ENCODE results near the gene ZNF791.
"Not testable (repeated sequence)": the region's sequence is repeated elsewhere in the genome, so short reads cannot be mapped to it uniquely, and the experiment has no call there.

The ZNF791 gene

GRCh38 chr19:12610540-12611360 is at the start of gene ZNF791, which contains the start of gene ZNF490:
TSS of gene ZNF791 (plus strand) at chr19:12610920. CDS start at chr19:12611080, 160 bp downstream.
TSS of gene ZNF490 (minus strand) at chr19:12610813. CDS start at chr19:12610680, 133 bp downstream.
- peak; percentile 93 for DNase-seq (ENCODE audit: low read depth)

DNA sequence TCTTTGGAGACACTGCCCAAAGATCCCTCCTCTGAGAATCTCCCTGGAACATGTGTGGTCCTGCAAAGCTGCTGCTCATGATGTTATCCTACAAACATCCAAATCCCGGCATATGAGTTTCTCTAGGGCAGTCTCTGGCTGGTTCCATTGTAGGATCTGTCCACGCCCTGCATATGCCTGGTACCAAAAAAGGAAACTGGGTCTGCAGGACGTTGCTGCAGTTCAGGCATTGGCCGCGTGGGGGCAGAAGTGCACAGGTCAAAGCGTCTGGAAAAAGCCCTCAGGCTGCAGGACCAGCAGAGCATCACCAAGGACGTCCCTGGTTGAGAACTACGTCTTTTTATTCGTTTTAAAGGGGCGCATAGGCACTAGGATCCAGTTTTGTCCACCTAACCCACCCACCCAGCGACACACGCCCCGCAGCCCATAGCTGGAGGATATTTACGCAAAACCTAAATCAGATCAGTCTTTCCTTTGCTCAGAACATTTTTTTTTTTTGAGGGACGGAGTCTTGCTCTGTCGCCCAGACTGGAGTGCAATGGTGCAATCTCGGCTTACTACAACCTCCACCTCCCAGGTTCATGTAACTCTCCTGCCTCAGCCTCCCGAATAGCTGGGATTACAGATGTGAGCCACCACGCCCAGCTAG is 46.6 kb upstream of the ZNF791 start:
- peak; percentile 89 for DNase-seq (ENCODE audit: low read depth)

DNA sequence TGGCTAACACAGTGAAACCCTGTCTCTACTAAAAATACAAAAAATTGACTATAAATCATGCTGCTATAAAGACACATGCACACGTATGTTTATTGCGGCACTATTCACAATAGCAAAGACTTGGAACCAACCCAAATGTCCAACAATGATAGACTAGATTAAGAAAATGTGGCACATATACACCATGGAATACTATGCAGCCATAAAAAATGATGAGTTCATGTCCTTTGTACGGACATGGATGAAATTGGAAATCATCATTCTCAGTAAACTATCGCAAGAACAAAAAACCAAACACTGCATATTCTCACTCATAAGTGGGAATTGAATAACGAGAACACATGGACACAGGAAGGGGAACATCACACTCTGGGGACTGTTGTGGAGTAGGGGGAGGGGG is 44.3 kb upstream of the ZNF791 start:
- not testable (repeated sequence) for DNase-seq (ENCODE audit: low read depth)

GRCh38 chr19:12567951-12568350 is 42.8 kb upstream of the ZNF791 start:
- DNase-seq (ENCODE audit: low read depth), result no peak

- DNase-seq (ENCODE audit: low read depth), result no peak
Observed at GRCh38 chr19:12574036-12574435, 36.7 kb upstream of the ZNF791 start.

DNA sequence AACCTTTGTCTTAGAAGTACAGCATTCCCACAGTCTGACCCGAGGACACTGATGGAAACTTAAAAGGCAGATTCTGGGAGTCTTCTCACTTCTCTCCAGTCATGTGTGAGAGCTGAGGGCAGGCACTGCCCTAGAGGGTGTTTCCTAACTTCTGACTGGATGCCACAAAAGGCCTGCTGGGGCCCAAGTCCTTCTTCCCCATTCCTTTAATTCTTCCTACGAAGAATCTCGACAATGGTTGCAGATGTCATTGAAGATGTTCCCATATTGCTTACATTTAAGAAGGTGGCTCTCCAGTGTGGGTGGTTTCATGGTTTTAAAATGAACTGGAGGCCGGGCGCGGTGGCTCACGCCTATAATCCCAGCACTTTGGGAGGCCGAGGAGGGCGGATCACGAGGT is 32.1 kb upstream of the ZNF791 start:
- DNase-seq (ENCODE audit: low read depth), result no peak

DNA sequence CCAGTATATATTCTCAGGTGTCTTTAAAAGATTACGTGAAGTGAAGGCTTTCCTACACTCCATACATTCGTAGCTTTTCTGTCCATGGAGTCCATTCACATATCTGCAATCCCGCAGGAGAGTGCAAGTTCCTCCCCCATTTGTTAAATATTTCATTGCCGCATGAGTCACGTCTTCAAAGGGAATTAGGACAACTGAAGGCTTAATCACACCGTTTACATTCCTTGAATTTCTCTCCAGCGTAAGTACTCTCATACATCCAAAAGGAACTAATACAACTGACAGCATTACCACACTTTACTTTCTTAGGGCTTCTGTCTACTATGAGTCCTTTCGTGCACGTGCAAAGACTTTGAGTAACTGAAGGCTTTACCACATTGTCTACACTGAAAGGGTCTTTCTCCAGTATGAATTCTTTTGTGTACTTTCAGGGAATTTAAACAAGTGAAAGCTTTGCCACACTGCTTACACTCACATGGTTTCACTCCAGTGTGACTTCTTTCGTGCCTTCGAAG is 30.5 kb upstream of the ZNF791 start:
- DNase-seq (ENCODE audit: low read depth), result no peak

- DNase-seq (ENCODE audit: low read depth), result no peak
Observed at GRCh38 chr19:12581100-12581499, 29.6 kb upstream of the ZNF791 start.

GRCh38 chr19:12596485-12596884 is 14.2 kb upstream of the ZNF791 start:
- no peak for DNase-seq (ENCODE audit: low read depth)

- no peak for DNase-seq (ENCODE audit: low read depth)
Observed at GRCh38 chr19:12596927-12597548, 13.7 kb upstream of the ZNF791 start.

DNA sequence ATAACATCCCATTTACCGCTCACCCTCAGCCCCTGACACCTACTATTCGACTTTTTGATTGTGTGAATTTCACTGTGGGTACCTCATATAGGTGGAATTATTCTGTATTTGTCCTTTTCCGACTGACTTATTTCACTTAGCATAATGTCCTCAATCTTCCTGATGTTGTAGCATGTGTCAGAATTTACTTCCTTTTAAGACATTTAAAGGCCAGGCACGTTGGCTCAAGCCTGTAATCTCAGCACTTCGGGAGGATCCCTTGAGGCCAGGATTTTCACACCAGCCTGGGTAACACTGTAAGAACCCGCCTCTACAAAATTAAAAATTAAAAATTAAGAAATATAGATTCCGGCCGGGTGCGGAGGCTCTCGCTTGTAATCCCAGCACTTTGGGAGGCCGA is 13.1 kb upstream of the ZNF791 start:
- DNase-seq (ENCODE audit: low read depth), result no peak

DNA sequence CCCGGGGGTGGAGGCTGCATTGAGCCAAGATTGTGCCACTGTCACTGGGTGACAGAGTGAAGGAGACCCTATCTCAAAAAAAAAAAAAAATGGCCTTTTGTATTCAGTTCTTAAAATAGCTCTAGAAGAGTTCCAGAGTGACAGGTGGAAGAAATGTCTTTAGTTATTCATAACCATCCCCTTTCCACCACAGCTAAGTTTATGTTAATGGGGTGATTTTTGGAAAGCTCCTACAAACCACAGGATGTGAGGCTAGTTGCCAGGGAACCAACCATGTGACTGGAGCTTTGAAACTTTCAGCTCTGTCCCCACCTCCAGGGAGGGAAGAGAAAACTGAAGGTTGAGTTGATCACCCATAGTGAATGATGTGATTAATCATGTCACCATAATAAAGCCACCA is 7.0 kb upstream of the ZNF791 start:
- DNase-seq (ENCODE audit: low read depth), result peak; percentile 30

- DNase-seq (ENCODE audit: low read depth), result no peak
Observed at GRCh38 chr19:12606796-12607195, 3.9 kb upstream of the ZNF791 start.

DNA sequence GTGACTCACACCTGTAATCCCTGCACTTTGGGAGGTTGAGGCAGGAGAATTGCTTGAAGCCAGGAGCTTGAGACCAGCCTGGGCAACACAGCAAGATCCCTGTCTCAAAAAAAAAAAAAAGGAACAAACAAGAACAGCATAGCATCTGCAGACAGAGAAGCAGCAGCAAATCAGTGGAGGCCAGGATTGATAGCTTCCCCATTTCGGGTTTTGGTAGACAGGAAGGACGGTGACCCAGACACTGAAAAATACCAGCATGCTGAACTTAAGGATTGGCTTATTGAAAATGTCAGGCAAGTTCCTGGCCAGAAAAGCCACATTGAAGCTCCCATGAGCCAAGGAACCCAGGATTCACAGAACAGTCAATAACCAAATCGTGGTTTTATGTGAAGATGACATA is 3.1 kb upstream of the ZNF791 start:
- DNase-seq (ENCODE audit: low read depth), result no peak

DNA sequence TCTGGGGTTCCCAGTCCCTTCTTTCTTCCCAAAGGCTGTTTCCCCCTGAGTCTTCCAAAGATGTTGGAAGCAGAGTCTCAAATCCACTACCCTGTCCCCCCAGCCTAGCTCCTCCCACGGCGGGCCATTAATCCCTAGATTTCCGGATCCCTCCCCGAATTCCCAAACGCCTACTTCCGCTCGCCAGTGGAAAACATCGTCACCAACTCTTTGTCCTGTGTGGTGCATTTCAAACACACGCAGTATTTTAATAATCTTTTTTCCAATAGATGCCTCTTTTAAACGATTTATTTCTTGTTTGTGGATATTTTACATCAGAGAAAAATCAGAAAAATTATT is 610 bp downstream of the ZNF791 start:
- DNase-seq (ENCODE audit: low read depth), result no peak

DNA sequence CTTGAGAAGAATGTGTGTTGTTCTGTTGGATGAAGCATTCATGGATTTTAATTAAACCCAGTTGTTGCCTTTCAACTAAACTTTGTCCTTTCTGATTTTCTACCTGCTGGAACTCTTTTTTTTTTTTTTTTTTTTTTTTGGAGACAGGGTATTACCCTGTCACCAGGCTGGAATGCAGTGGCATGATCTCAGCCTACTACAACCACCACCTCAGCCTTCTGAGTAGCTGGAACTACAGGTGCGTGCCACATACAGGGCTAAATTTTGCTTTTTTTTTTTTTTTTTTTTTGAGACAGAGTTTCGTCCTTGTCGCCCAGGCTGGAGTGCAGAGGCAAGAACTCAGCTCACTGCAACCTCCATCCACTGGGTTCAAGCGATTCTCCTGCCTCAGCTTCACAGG is 6.9 kb downstream of the ZNF791 start:
- DNase-seq (ENCODE audit: low read depth), result no peak

GRCh38 chr19:12621253-12622024 is 10.7 kb downstream of the ZNF791 start:
- not testable (repeated sequence) for DNase-seq (ENCODE audit: low read depth)

DNA sequence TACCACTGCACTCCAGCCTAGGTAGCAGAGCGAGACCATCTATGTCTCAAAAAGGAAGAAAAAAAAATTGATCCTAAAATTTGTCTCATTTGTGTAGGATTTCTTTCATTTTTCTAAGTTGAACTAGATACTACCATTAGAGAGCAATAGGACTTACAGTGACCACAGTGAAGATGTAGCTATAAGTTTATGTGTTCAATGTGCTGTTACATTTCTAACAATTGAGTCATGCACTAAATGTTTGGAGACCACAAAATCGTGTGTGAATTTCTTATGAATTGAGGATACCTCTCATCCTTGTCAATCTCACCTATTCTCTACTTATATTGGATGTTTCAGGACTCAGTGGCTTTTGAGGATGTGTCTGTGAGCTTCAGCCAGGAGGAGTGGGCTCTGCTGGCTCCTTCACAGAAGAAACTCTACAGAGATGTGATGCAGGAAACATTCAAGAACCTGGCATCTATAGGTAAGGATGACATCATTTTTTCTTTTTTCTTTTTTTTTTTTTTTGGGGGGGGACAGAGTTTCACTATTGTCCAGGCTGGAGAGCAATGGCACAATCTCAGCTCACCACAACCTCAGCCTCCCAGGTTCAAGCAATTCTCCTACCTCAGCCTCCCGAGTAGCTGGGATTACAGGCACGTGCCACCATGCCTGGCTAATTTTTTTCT is 12.8 kb downstream of the ZNF791 start:
- DNase-seq (ENCODE audit: low read depth), result no peak

- no peak for DNase-seq (ENCODE audit: low read depth)
Observed at GRCh38 chr19:12626958-12627357, 16.2 kb downstream of the ZNF791 start.

DNA sequence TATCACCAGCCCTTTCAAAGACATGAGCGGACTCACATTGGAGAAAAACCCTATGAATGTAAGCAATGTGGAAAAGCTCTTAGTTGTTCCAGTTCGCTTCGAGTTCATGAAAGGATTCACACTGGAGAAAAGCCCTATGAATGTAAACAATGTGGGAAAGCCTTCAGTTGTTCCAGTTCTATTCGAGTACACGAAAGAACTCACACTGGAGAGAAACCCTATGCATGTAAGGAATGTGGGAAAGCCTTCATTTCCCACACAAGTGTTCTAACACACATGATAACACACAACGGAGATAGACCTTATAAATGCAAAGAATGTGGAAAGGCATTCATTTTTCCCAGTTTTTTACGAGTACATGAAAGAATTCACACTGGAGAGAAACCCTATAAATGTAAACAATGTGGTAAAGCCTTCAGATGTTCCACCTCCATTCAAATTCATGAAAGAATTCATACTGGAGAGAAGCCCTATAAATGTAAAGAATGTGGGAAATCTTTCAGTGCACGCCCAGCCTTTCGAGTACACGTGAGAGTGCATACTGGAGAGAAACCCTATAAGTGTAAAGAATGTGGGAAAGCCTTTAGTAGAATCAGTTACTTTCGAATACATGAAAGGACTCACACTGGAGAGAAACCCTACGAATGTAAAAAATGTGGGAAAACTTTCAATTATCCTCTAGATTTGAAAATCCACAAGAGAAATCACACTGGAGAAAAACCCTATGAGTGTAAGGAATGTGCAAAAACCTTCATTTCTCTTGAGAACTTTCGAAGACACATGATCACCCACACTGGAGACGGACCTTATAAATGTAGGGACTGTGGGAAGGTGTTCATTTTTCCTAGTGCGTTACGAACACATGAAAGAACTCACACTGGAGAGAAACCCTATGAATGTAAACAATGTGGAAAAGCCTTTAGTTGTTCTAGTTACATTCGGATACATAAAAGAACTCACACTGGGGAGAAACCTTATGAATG is 17.6 kb downstream of the ZNF791 start:
- no peak for DNase-seq (ENCODE audit: low read depth)
